Gastroesophageal sphincter (tissue), 4 donors: ENCODE data around the gene WDR86. TPM values are rescaled to one million over a fixed set of nuclear protein-coding genes. Genes with fewer than 3 reads are reported as not detected.

ENCODE experiments used
- ATAC-seq: fragments of 150-250 bp; one replicate; pipeline ENCODE4 v1.9.1; 2016; ENCODE audit warnings: mild to moderate bottlenecking, moderate library complexity
- H3K27ac ChIP-seq, 4 donors: fragments of 200-600 bp; sonication (generic) in 3 of 4; 1 replicate in 3 of 4; 2 replicates in 1 of 4; pipeline ENCODE4 v1.5.1; 2016 to 2019
- H3K27me3 ChIP-seq: fragments of 200-600 bp; sonication (generic); one replicate; pipeline ENCODE4 v1.5.1; 2019
- H3K36me3 ChIP-seq, 2 donors: fragments of 200-600 bp; sonication (generic); one replicate each; pipeline ENCODE4 v1.5.1; 2019; ENCODE audit warnings: control low read depth in 1 of 2
- H3K4me1 ChIP-seq, 3 donors: fragments of 200-600 bp; sonication (generic); 1 replicate in 2 of 3; 2 replicates in 1 of 3; pipeline ENCODE4 v1.5.1; 2016 to 2019; ENCODE audit warnings: control low read depth in 2 of 3
- H3K4me3 ChIP-seq, 2 donors: fragments of 200-600 bp; sonication (generic); one replicate each; pipeline ENCODE4 v1.5.1; 2019; ENCODE audit warnings: mild to moderate bottlenecking in 1 of 2, moderate library complexity in 1 of 2
- H3K9me3 ChIP-seq, 3 donors: fragments of 200-600 bp; sonication (generic); one replicate each; pipeline ENCODE4 v1.5.1; 2017 to 2019; ENCODE audit warnings: control low read depth in 2 of 3
- CTCF ChIP-seq, 4 experiments: fragments of 200-600 bp in 2 of 4; fragments of 450-650 bp in 2 of 4; sonication (generic) in 1 of 4; IDR thresholded peaks; one replicate each; pipeline ENCODE4 v1.5.1; 2017 to 2019; ENCODE audit warnings: antibody characterized with exemption in 4 of 4, mild to moderate bottlenecking in 2 of 4, moderate library complexity in 2 of 4
- EP300 ChIP-seq: sonication (generic); formaldehyde crosslinking; IDR thresholded peaks from one replicate; pipeline ENCODE4 v1.6.1; 2017; ENCODE audit warnings: antibody characterized with exemption, mild to moderate bottlenecking
- POLR2A ChIP-seq, 2 donors: fragments of 450-650 bp; IDR thresholded peaks; one replicate each; pipeline ENCODE4 v1.6.1; 2017; ENCODE audit warnings: antibody characterized with exemption in 2 of 2, mild to moderate bottlenecking in 2 of 2, moderate library complexity in 1 of 2
- POLR2AphosphoS5 ChIP-seq: sonication (generic); formaldehyde crosslinking; IDR thresholded peaks from one replicate; pipeline ENCODE4 v1.6.1; 2017; ENCODE audit warnings: antibody characterized with exemption
- WGBS, 2 donors: methylation state at CpG; one replicate each; pipeline ENCODE4 v1.1.5; 2018; ENCODE audit warnings: low coverage in 1 of 2; 5-methylcytosine and 5-hydroxymethylcytosine counted together
- total RNA-seq, 4 donors: library from RNA; depleted of rRNA; stranded (reverse); fragments of >200 nt; gene quantifications; one replicate each; pipeline ENCODE4 v1.1.0, GENCODE V29; 2016

The WDR86 gene
- total RNA-seq, 4 donors from 2014 or later, result 2.6 to 8.2 (median 5.9) TPM

- ATAC-seq, result peak; percentile 60
- WGBS, 2 donors, result 36 to 64% methylated on average over 2 to 4 of the region's 9 CpGs
- no peaks in the 10 kb centered on the region for H3K9me3 ChIP-seq
- H3K4me3 ChIP-seq, result no peak overlapping the region
- H3K36me3 ChIP-seq, result no peaks in the 10 kb centered on the region
- H3K27me3 ChIP-seq, result peaks cover 26% of the 10 kb centered on the region
- peak overlapping the region in 3 of 4 donors; percentile 15 to 61 (median 54) for H3K27ac ChIP-seq
- peaks cover 0 to 23% (median 22%) of the 10 kb centered on the region in 3 donors for H3K4me1 ChIP-seq
- TF ChIP-seq EP300, result no peak
- peak; percentile 32 for TF ChIP-seq POLR2AphosphoS5
Measured at GRCh38 chr7:151436446-151437158, 26.8 kb upstream of the WDR86 start.

- peaks cover 0 to 17% (median 17%) of the 10 kb centered on the region in 3 donors for H3K4me1 ChIP-seq
- ATAC-seq, result no peak
- no peaks in the 10 kb centered on the region for H3K36me3 ChIP-seq
- H3K27me3 ChIP-seq, result peaks cover 26% of the 10 kb centered on the region
- WGBS, 2 donors, result 93 to 100% methylated on average over 2 to 3 of the region's 15 CpGs
- no peak for TF ChIP-seq POLR2A (IDR thresholded peaks at IDR 0.05)
- TF ChIP-seq POLR2AphosphoS5, result no peak
- no peak for TF ChIP-seq CTCF (IDR thresholded peaks at IDR 0.05)
- TF ChIP-seq EP300, result no peak
- peak overlapping the region in 3 of 4 donors; percentile 15 to 61 (median 54) for H3K27ac ChIP-seq
- H3K9me3 ChIP-seq, result no peaks in the 10 kb centered on the region
- no peak overlapping the region for H3K4me3 ChIP-seq
Measured at GRCh38 chr7:151435971-151436370, 26.1 kb upstream of the WDR86 start.

GRCh38 chr7:151435103-151435916, 25.5 kb upstream of the WDR86 start:
- peaks cover 26% of the 10 kb centered on the region for H3K27me3 ChIP-seq
- peaks cover 0 to 10% (median 10%) of the 10 kb centered on the region in 3 donors for H3K4me1 ChIP-seq
- no peak for ATAC-seq
- no peak overlapping the region for H3K4me3 ChIP-seq
- H3K36me3 ChIP-seq, result no peaks in the 10 kb centered on the region
- 100% methylated on average over 1 of the region's 20 CpGs for WGBS, 2 donors
- H3K27ac ChIP-seq, result peak overlapping the region in 1 of 4 donors; percentile 15
- no peak for TF ChIP-seq POLR2A (IDR thresholded peaks at IDR 0.05)
- no peak for TF ChIP-seq POLR2AphosphoS5
- no peak for TF ChIP-seq EP300
- TF ChIP-seq CTCF (IDR thresholded peaks at IDR 0.05), result no peak
- no peaks in the 10 kb centered on the region for H3K9me3 ChIP-seq

GRCh38 chr7:151434549-151434948, 24.7 kb upstream of the WDR86 start:
- Histone ChIP-seq H3K27me3 (peaks cover 19% of the 10 kb centered on the region), H3K4me3 (no peak overlapping the region), H3K27ac (no peak overlapping the region), H3K36me3 (no peaks in the 10 kb centered on the region), H3K4me1 (peaks cover 0 to 4% (median 3%) of the 10 kb centered on the region in 3 donors), H3K9me3 (no peaks in the 10 kb centered on the region)
- no peak for ATAC-seq
- 80 to 87% methylated on average over 4 of the region's 4 CpGs for WGBS, 2 donors
- TF ChIP-seq CTCF (IDR thresholded peaks at IDR 0.05), result no peak
- TF ChIP-seq POLR2AphosphoS5, result no peak
- no peak for TF ChIP-seq EP300
- TF ChIP-seq POLR2A (IDR thresholded peaks at IDR 0.05), result no peak

- WGBS, 2 donors, result 80% methylated on average over 1 of the region's 15 CpGs; no CpG with 5 or more reads in 1 of the 2 donors
- Histone ChIP-seq H3K4me1 (peaks cover 0 to 3% (median 3%) of the 10 kb centered on the region in 3 donors), H3K4me3 (no peak overlapping the region), H3K27ac (no peak overlapping the region), H3K36me3 (no peaks in the 10 kb centered on the region), H3K27me3 (peaks cover 12% of the 10 kb centered on the region), H3K9me3 (no peaks in the 10 kb centered on the region)
- ATAC-seq, result no peak
- no peak for TF ChIP-seq CTCF (IDR thresholded peaks at IDR 0.05)
Measured at GRCh38 chr7:151433721-151434400, 24.0 kb upstream of the WDR86 start.
